ENCODE data around the gene NDUFS7.
"Not testable (repeated sequence)": the region's sequence is repeated elsewhere in the genome, so short reads cannot be mapped to it uniquely, and the experiment has no call there.

Gene NDUFS7

GRCh38 chr19:1418951-1419738 lies 35.4 kb downstream of the NDUFS7 start:
- DNase-seq, result no peak

- DNase-seq, result not testable (repeated sequence)
Measured at GRCh38 chr19:1420085-1420484, 36.4 kb downstream of the NDUFS7 start.

- no peak for DNase-seq
Measured at GRCh38 chr19:1420590-1420989, 36.9 kb downstream of the NDUFS7 start.

- no peak for DNase-seq
Measured at GRCh38 chr19:1421218-1421957, 37.7 kb downstream of the NDUFS7 start.

GRCh38 chr19:1421958-1422305 lies 38.2 kb downstream of the NDUFS7 start:
- DNase-seq, result no peak

GRCh38 chr19:1422360-1422759 lies 38.7 kb downstream of the NDUFS7 start:
- DNase-seq, result no peak

GRCh38 chr19:1422943-1423342 lies 39.2 kb downstream of the NDUFS7 start:
- no peak for DNase-seq

GRCh38 chr19:1423436-1424191 lies 39.9 kb downstream of the NDUFS7 start:
- no peak for DNase-seq

GRCh38 chr19:1424192-1424955 lies 40.7 kb downstream of the NDUFS7 start:
- no peak for DNase-seq

- DNase-seq, result no peak
Measured at GRCh38 chr19:1425102-1425837, 41.6 kb downstream of the NDUFS7 start.

- no peak for DNase-seq
Measured at GRCh38 chr19:1425902-1426301, 42.2 kb downstream of the NDUFS7 start.

GRCh38 chr19:1426736-1427135 lies 43.0 kb downstream of the NDUFS7 start:
- no peak for DNase-seq

GRCh38 chr19:1427221-1427920 lies 43.7 kb downstream of the NDUFS7 start:
- no peak for DNase-seq

- no peak for DNase-seq
Measured at GRCh38 chr19:1428738-1429391, 45.2 kb downstream of the NDUFS7 start.

- DNase-seq, result no peak
Measured at GRCh38 chr19:1429750-1430149, 46.0 kb downstream of the NDUFS7 start.

- DNase-seq, result no peak
Measured at GRCh38 chr19:1430246-1430645, 46.5 kb downstream of the NDUFS7 start.

- DNase-seq, result no peak
Measured at GRCh38 chr19:1431759-1432506, 48.2 kb downstream of the NDUFS7 start.

GRCh38 chr19:1432507-1432887 lies 48.8 kb downstream of the NDUFS7 start:
- no peak for DNase-seq

- no peak for DNase-seq
Measured at GRCh38 chr19:1433119-1434039, 49.7 kb downstream of the NDUFS7 start.
